Measurements from ENCODE around the gene PPARD.

The PPARD gene

DNA sequence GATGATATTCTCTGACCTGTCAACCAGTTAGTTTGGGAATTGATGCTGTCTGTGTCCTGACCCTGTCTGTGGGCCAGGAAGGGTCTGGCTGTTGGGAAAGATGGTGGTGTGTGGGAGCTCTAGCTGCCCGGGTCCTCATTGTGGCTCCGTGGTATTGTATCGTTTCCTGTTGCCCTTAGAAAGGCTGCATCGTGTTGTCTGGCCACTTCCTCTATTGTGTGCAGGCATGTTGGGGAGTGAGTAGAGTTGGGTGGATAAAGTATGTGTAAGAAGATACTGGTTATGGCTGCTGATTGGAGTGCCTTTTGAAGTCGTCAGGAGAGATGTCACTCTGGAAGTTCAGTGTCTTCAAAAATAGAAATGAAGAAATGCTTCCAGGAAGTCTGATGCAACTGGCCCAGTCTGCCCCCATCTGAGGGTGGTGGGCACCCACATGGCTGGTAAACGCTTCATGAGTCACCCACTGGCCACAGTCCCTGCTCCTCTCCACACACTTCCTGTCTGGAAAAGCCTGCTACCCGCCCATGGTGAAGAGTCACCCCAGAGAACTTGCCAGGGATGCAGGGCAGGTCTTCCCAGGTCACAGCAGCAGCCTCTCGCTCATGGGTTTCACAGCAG, 27.9 kb downstream of the PPARD start:
- peak; percentile 92 to 97 for DNase-seq (ENCODE audit: low read depth in 1 of 2, low spot score in 1 of 2)
- peak; percentile 100 for TF ChIP-seq POLR2AphosphoS5 (IDR thresholded peaks at IDR 0.05; ENCODE audit: low read depth)
- TF ChIP-seq, protein P1, sequence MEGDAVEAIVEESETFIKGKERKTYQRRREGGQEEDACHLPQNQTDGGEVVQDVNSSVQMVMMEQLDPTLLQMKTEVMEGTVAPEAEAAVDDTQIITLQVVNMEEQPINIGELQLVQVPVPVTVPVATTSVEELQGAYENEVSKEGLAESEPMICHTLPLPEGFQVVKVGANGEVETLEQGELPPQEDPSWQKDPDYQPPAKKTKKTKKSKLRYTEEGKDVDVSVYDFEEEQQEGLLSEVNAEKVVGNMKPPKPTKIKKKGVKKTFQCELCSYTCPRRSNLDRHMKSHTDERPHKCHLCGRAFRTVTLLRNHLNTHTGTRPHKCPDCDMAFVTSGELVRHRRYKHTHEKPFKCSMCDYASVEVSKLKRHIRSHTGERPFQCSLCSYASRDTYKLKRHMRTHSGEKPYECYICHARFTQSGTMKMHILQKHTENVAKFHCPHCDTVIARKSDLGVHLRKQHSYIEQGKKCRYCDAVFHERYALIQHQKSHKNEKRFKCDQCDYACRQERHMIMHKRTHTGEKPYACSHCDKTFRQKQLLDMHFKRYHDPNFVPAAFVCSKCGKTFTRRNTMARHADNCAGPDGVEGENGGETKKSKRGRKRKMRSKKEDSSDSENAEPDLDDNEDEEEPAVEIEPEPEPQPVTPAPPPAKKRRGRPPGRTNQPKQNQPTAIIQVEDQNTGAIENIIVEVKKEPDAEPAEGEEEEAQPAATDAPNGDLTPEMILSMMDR (IDR thresholded peaks at IDR 0.05; ENCODE audit: insufficient read depth, low read length), result no peak
- TF ChIP-seq GABPA (IDR thresholded peaks at IDR 0.05; ENCODE audit: low read depth), result peak; percentile 49; the same call in 1 of the 2 replicates
- peak; percentile 99 for TF ChIP-seq SPI1 (IDR thresholded peaks at IDR 0.05; ENCODE audit: borderline replicate concordance, low read depth)
- TF ChIP-seq, protein P2, sequence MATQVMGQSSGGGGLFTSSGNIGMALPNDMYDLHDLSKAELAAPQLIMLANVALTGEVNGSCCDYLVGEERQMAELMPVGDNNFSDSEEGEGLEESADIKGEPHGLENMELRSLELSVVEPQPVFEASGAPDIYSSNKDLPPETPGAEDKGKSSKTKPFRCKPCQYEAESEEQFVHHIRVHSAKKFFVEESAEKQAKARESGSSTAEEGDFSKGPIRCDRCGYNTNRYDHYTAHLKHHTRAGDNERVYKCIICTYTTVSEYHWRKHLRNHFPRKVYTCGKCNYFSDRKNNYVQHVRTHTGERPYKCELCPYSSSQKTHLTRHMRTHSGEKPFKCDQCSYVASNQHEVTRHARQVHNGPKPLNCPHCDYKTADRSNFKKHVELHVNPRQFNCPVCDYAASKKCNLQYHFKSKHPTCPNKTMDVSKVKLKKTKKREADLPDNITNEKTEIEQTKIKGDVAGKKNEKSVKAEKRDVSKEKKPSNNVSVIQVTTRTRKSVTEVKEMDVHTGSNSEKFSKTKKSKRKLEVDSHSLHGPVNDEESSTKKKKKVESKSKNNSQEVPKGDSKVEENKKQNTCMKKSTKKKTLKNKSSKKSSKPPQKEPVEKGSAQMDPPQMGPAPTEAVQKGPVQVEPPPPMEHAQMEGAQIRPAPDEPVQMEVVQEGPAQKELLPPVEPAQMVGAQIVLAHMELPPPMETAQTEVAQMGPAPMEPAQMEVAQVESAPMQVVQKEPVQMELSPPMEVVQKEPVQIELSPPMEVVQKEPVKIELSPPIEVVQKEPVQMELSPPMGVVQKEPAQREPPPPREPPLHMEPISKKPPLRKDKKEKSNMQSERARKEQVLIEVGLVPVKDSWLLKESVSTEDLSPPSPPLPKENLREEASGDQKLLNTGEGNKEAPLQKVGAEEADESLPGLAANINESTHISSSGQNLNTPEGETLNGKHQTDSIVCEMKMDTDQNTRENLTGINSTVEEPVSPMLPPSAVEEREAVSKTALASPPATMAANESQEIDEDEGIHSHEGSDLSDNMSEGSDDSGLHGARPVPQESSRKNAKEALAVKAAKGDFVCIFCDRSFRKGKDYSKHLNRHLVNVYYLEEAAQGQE (IDR thresholded peaks at IDR 0.05; ENCODE audit: insufficient replicate concordance, low read depth), result no peak
- Histone ChIP-seq H3K4me3 (replicated peaks; ENCODE audit: insufficient read depth, low read length) (no peak overlapping the region), H3K27ac (replicated peaks) (peak overlapping the region; percentile 46), H3K27me3 (ENCODE audit: insufficient read depth, poor library complexity, severe bottlenecking) (no peaks in the 10 kb centered on the region)

DNA sequence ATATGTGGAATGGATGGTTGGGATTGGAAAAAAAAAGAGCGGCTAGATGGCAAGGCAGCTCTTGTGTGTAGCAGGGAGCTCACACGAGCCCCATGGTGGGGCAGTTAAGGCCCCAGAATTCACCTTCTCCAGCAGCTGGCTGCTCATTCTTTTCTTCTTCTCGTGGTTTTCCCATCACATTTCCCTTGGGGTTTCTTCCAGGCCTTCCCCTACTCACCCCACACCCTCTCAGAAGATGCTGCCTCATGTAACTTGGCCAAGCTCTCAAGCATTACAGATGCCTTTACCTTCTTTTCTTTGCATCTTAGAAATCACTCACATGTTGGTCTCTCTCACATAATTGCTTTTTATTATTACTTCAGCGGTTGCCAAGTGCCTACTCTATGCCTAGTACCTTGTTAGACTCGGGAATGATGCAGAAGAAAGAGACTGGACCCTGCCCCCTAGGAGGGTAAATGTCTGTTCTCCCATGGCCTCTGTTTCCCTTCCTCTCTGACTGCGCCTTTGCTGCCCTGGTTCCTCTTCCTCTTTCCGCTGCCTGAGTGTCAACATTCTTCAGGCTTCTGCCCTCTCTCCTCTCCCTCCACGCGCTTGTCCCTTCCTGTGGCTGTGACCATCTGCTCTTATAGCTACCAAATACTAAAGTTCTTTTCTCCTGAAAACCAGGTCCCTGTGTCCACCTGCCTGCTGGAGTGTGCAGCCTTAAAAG, 28.6 kb downstream of the PPARD start:
- Histone ChIP-seq H3K27me3 (ENCODE audit: insufficient read depth, poor library complexity, severe bottlenecking) (no peaks in the 10 kb centered on the region), H3K27ac (replicated peaks) (peak overlapping the region; percentile 46), H3K4me3 (replicated peaks; ENCODE audit: insufficient read depth, low read length) (no peak overlapping the region)
- DNase-seq (ENCODE audit: low read depth in 1 of 2, low spot score in 1 of 2), result peak; percentile 76 to 80
- TF ChIP-seq GABPA (IDR thresholded peaks at IDR 0.05; ENCODE audit: low read depth), result no peak
- TF ChIP-seq, protein P1 (IDR thresholded peaks at IDR 0.05; ENCODE audit: insufficient read depth, low read length), result no peak
- peak; percentile 97 for TF ChIP-seq SPI1 (IDR thresholded peaks at IDR 0.05; ENCODE audit: borderline replicate concordance, low read depth)
- TF ChIP-seq POLR2AphosphoS5 (IDR thresholded peaks at IDR 0.05; ENCODE audit: low read depth), result peak; percentile 62; the same call in 1 of the 2 replicates
- TF ChIP-seq, protein P2 (IDR thresholded peaks at IDR 0.05; ENCODE audit: insufficient replicate concordance, low read depth), result no peak

DNA sequence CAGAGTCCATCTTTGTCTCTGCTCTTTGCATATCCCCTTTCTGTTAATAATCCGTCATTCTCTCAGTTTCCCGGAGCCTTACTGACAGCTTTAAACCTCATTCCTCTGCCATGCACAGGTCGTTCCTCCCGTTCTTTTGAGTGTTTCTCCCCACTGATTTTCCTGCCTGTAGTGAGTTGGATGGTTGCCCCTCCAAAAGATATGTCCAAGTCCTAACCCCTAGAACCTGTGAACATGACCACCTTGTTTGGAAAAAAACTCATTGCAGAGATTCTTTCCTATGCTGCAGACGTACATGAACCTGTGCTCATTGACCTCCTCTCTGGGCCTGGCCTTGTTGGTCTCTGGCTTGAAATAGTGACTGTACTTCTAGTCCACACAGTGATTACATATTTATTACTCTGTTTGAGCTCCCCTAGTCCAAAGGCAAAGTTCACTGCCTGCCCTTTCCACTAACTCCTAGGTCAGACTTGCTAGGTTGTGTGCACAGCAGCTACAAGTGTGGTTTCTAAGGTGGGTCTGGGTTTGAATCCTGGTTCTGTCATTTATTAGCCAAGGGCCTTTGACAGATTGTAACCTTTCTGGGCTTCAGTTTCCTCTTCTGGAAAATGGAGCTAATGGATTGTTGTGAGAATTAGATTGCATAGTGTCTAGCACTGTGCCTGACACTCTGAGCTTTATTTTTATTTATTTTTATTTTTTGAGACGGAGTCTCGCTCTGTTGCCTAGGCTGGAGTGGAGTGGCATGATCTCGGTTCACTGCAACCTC, 29.3 kb downstream of the PPARD start:
- DNase-seq (ENCODE audit: low read depth in 1 of 2, low spot score in 1 of 2), result no peak
- Histone ChIP-seq H3K4me3 (replicated peaks; ENCODE audit: insufficient read depth, low read length) (no peak overlapping the region), H3K27me3 (ENCODE audit: insufficient read depth, poor library complexity, severe bottlenecking) (no peaks in the 10 kb centered on the region), H3K27ac (replicated peaks) (peak overlapping the region; percentile 46)
- TF ChIP-seq SPI1 (IDR thresholded peaks at IDR 0.05; ENCODE audit: borderline replicate concordance, low read depth) (no peak), POLR2AphosphoS5 (IDR thresholded peaks at IDR 0.05; ENCODE audit: low read depth) (no peak), GABPA (IDR thresholded peaks at IDR 0.05; ENCODE audit: low read depth) (no peak)
- TF ChIP-seq, protein P2 (IDR thresholded peaks at IDR 0.05; ENCODE audit: insufficient replicate concordance, low read depth), result no peak
- TF ChIP-seq, protein P1 (IDR thresholded peaks at IDR 0.05; ENCODE audit: insufficient read depth, low read length), result no peak

All from HL-60 (cell line).